HG02852 (cell line): Measurements from ENCODE around the gene CHADL.

Experiments
- ATAC-seq: cut with Tn5 transposase; IDR thresholded peaks from one replicate; pipeline ENCODE4 v1.9.1; 2021; ENCODE audit warnings: mild to moderate bottlenecking, moderate library complexity; ENCODE audit not compliant: unreplicated experiment

Gene CHADL

DNA sequence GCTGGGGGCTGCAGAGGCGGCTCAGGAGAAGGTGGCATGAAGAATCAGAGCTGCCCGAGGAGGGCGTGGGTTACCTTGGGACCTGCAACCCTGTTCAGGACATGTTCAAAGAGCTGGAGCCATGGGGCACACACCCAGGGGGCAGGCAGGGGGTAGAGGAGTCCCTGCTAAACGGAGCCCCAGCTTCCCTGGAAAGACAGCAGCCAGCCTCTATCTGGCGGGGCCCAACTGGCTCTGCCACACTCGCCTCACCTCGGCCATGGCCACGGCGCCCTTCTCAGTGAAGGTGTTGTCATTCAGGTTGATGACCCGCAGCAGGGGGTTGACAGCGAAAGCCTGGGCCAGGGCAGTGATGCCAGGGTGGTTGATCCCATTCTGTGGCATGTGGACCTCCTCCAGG lies 17.0 kb upstream of the CHADL start:
- no peak for ATAC-seq

DNA sequence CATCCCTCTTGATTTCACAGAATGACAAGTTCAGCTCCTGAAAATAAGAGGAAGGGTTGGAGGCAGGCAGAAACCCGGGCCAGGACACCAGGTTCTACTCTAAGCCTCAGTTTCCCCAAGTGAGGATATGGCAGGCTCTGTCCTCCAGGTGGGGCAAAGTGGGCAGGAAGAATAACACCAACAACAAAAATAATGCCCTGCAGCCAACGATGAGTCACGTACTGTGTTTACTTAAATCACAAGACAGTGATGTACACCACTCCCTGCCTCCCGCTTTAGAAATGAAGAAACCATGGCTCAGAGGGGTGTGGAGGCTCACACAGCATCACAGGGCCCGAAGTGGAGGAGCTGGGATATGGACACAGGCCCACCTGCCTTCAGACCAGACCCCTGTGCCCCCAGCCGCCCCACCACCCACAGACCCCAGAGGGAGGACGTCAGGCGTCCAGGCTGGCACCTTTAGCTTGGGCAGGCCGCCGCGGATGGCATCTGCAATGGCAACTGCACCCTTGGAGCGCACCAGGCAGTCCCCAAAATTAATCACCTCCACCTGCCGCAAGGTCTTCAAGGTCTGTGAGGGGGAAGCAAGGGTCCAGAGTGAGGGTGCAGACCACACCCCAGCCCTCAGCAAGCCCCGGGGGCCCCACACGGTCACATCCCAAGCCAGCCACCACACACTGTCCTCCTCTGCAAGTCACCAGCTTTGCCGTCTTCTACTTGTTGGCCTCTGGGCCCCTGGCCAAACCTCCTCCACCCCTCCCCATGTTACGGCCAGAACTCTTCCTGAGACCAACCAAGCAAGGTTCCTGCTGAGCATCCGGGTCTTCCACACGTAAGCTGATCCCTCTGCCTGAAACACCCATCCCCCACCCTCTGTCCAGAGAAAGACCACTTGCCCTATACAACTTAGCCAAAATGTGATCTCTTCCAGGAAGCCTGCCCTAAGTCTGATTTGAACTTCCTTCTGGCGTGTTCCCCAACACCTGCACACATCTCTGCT lies 15.8 kb upstream of the CHADL start:
- ATAC-seq, result no peak

DNA sequence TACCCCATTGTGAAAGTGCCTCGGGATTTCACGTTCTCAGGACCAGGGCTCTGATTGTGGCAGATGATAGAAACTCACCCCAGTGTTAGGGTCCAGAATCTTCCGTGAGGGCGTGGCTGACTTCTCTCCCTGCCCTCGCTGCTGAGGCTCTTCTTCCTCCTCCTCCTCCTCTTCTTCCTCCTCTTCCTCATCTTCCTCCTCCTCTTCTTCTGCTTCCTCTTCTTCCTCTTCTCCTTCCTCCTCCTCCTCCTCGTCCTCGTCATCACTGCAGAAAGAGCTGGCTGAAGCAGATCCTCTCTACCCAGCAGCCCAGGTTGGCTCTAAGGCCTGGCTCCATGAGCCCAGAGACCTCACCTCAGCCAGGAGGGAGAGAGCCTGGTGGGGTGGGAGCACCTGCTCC lies 13.5 kb upstream of the CHADL start:
- ATAC-seq, result no peak

DNA sequence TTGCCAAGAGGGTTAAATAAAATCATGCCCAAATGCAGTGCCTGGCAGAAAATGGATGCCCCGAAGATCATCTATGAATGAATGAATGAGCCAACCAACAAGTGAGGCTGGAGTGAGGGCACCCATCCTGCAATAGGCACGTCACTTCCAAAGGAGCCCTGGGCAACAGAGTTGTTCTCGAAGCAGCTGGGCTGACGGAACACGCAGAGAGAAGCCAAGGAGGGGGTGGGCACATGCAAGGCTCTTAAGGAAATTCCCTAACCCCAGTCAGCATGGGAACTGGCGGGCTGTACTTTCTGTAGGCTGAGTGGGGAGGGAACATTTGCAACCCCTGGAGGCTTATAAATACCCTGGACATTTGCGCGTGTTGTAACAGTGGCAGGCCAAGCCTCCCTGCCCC lies 11.6 kb upstream of the CHADL start:
- no peak for ATAC-seq

DNA sequence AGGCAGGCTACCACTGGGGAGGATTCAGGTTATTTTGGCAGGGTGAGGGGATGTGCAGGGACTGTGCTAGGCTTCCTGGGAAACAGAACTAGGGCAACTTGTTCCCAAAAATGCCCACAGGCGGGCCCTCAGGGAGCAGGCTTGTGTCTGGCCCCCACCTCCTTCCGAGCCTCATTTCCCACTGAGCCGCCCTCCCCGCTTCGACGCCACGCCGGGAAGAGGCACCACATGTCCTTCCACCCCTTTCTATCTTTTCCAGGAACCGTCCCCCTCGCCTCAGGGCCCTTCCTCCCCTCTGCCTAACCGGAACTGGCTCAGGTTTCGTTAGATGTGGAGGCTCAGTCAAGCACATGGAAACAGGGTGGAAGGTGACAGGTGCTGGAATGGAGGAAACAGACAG lies 9.4 kb upstream of the CHADL start:
- ATAC-seq, result no peak

DNA sequence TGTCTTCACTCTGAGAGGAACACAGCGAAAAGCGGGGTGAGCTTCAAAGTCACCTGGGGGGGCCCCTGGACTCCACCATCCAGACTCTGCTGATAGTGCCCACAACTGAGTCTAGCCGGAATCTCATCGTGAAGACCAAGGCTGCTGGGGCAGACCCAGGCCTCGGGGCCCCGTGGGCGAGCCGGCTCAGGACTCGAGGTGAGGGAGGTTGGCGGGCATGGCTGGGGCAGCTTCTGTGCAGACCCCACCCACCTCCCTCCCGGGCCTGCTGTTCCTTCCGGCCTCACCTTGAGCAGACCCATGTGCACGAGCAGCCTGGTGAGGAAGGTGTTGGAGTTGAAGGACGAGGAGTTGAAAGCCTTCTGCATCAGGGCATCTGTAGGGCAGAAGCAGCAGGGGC lies 8.7 kb upstream of the CHADL start:
- no peak for ATAC-seq

DNA sequence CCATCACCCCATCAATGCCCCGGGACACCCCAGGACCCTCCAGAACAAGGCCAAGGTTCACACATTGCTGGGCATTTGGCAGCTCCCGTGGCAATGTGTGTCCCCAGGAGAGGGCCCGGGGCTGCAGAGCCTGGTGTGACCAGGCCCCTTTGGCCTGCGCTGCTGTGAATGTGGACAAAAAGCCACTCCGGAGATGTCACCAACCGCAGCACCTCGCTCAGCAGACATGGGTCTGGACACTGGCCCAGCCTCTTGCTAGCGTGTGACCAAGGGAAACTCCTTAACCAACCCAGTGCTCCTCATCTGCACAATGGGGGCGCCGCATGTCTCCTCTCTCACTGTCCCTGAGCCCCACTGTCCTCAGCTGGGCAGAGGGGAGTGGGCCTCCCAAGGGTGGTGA lies 8.0 kb upstream of the CHADL start:
- no peak for ATAC-seq

DNA sequence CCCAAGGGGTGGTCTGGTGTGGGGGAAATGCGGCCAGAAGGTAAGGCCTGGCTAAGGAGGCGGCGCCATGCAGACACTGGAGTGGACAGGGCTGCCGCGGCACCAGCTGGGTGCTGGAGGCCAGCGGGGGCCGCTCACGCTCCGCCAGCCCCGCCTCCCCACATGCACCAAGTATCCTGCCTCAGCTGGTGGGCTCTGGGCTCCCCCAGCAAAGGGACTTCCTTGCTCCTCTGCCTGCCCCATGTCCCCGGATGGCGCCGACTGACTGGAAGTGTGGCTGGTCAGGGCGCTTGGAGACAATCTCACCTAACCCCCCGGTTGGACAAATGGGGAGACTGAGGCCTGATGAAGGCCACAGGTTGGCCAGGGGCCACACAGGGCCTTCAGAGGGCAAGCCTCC lies 7.6 kb upstream of the CHADL start:
- ATAC-seq, result no peak

DNA sequence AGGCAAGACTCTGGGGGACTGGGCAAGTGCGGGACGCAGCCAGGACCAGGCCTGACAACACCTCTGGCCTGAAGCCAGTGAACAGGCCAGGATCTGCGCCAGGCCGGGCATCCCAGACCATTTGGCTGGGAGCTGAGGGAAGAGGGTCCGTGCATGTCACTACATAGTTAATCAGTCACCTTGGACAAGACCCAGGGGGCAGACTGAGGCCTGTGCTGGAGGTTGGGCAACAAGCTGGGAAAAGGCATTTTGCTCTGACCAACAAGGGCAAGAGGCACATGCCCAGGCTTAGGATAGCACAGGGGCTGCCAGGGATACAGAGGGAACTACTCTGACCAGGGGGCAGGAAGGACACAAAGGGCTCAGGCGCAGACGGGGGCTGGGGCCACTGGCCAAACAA lies 7.0 kb upstream of the CHADL start:
- no peak for ATAC-seq

DNA sequence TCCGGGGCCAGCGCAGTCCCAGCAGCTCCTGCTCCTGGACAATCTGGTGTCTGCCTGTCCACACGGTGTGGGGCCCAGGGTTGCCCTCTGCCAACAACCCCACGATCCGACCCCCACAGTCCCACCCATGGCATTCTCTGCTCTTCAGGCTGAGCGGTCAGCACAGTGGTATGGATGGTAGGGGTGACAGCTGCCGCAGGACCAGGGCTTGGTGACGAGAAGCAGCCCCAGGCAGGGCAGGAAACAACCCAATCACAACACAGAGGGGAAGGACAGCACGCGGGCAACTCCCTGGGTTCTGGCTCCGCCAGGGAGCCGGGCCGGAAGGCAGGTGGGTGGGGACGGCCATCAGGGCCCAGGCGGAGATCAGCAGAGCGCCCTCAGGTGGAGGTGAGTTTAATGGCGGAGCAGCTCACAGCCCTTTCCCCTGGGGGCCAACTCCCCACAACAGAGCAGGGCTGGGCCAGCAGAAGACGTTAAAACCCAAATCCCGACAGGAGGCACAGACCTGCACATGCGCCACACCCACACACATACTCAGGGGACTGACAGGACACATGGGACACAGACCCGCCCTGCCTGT lies 5.3 kb upstream of the CHADL start:
- ATAC-seq, result no peak

DNA sequence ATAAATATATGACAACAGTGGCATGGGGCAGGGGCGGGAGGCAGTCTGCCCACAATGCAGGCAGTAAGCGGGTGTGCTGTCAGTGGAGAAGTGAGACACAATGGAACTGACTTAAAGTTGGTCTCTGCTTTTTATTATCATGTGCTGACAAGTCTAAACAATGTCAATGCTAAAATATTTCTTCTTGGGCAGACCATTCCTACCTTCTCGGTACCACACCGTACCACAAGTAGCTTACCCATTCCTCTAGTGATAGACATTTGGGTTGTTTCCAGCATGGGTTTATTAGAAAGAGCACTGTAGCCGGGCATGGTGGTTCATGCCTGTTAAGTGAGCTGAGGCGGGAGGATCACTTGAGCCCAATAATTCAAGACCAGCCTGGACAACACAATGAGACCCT lies 2.6 kb upstream of the CHADL start:
- ATAC-seq, result no peak

DNA sequence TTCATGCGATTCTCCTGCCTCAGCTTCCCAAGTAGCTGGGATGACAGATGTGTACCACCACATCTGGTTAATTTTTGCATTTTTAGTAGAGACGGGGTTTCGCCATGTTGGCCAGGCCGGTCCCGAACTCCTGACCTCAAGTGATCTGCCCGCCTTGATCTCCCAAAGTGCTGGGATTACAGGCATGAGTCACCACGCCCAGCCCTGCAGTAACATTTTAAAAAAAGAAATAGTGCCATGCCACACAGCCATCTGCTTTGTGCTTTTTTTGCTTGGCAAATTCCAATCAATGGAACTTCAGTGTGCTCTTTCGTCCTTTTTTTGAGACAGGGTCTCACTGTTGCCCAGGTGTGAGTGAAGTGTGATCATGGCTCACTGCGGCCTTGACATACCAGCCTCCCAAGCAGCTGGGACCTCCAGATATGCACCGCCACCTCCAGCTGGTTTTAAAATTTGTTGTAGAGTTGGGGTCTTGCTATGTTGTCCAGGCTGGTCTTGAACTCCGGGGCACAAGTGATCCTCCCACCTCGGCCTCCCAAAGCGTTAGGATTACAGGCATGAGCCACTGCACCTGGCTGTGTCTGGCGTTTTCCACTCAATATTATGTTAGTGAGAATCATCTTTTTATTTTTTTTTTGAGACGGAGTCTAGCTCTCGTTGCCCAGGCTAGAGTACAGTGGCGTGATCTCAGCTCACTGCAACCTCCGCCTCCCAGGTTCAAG lies 1.8 kb upstream of the CHADL start:
- no peak for ATAC-seq

DNA sequence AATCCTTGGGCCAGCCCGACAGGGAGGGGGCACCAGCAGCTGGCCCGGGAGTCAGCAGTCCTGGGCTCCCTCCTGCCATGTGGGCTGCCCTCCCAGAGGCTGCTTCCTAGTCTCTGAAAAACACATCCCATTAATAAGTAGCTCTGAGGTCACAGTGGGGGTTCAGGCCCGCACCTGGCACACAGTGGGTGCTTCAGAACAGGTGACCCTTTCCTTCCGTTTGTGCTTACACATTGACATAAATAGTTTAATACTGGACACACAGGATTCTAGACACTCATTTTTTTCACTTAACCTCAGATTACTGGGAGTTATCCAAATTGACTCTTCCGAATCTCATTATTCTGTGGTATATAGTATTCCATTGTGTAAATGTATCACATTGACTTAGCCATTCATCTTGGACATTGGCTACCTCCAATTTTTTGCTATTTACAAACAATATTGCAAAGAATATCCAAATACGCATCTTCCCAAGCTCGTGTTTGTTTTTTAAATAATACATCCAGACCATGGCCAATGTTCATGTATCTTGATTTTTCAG lies 474 bp upstream of the CHADL start:
- no peak for ATAC-seq

DNA sequence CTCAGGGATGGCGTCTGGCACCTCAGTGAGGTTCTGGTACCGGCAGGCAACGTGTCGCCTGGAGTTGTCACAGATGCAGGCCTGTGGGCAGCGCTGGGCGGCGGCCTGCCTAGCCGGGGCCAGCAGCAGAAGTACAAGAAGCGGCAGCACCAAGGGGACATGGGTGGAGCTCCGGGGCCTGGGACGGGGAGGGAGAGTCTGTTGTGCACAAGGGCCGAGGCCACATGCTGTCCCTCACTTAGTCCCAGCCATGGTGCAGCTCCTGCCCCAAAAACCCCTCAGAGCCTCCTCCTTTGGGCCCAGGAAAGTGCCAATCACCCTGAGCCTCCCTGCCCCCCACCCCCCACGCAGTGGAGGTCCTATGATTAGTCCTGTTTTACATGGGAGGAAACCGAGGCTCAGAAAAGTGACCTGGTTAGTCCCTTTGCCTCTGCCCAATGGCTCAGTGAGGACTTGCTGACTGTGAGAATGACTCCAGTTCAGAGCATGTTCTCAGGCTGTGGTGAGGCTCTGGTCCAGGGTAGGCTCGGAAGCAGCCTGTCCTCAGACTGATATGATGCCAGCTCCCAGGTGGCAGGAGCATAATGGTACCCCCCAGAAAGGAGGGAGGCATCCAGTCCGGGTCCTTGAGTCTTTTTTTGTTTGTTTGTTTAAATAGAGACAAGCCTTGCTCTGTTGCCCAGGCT lies 1.1 kb downstream of the CHADL start:
- no peak for ATAC-seq

DNA sequence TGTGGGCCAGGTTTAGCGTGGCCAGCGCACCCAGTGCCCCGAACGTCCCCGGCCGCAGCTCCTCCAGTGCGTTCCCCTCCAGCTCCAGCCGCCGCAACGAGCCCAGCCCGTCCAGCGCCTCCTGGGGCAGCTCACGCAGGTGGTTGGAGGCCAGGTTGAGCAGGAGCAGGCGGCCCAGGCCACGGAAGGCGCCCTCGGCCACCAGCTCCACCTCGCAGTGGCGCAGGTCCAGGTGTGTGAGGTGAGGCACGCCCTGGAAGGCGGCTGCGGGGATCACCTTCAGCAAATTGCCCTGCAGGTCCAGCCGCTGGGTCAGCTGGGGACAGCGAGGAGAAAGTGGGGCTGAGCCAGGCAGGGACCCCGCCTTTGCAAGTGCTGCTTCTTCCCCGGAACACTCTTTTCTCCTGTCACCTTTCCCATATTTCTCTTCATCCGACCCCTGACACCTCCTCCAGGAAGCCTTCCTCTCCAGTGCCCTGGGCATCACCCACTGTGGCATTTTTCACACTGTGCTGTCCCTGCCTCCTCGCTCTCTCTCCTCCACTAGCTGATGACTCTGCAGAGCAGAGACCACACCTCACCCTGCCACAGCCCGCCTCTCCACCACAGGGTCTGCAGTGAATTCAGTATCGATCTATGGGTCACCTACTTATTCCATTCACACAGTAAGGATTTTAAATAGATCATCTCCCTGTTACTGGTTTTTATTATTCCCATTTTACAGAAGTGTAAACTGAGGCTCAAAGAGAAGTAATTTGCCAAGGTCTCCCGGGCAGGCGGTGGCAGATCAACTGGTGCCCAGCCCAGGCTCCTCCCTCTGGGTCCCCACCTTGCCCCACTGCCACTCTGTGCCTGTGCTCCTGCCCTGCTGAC lies 1.9 kb downstream of the CHADL start:
- no peak for ATAC-seq

DNA sequence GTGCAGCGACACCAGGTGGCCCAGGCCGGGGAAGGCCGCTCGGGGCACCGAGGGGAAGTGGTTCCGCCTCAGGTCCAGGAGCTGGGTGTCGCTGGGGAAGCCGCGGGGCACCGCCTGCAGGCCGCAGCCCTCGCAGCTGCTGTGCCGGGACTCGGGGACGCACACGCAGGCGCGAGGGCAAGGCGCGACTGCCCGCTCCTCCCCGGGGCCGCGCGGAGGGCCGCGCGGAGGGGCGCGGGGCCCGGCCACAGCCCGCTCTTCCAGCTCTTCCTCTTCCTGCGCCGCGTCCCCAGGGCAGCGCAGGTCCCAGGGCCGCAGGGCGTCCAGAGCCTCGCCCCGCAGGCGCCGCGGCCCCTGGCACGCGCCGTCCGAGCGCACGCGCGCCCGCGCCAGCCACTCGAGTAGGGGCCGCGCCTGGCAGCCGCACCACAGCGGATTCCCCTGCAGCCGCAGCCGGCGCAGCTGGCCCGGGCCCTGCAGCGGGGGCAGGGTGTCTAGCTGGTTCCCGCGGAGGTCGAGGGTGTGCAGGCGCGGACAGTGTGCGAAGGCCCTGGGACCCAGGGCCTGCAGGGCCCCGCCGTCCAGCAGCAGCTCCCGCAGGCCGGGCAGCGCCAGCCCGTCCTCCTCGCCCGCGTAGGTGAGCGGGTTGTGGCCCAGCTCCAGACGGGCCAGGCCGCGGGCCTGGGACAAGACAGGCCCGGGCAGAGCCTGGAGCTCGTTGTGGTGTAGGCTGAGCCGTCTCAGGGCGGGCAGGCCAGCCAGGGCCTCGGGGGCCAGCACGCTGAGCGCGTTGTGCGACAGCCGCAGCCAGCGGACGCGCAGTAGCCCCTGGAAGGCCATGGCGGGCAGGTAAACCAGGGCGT lies 2.8 kb downstream of the CHADL start:
- ATAC-seq, result peak; percentile 61

DNA sequence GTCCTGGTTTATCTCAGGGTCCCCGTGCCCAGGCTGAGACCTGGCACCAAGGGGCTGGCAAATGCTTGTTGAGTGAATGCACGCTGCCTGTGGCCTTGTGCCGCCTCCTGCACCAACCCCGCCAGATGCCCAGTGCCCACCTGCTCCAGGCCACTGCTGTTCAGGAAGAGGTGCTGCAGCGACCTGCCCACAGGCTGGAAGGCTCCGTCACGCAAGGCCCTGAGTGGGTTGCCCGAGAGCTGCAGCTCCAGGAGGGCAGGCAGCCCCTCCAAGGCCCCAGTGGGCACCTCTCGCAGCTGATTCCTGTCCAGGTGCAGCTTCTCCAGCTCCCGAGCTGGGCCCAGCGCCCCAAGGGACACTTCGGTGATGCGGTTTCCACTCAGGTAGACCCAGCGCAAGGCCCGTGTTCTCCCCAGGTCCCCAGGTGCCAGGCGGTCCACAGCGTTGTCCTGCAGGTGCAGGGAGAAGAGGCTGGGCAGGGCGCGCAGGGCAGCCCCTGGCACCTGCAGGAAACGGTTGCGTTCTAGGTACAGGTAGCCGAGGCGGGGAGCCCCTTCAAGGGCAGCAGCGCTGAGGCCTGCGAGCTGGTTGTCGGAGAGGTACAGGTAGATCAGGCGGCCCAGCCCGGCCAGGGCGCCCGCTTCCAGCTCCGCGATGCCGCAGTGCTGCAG lies 3.6 kb downstream of the CHADL start:
- peak; percentile 15 for ATAC-seq
